MM.1S (cell line): ENCODE data around the gene PMF1.
"Not testable (repeated sequence)": the region's sequence is repeated elsewhere in the genome, so short reads cannot be mapped to it uniquely, and the experiment has no call there.

Experiments used
- DNase-seq: peaks from one replicate; pipeline ENCODE4 v3.0.0-alpha.2; 2015
- H2AFZ ChIP-seq: fragments of 300-600 bp; sonication (generic); 2 replicates; pipeline ENCODE4 v1.6.0; 2016; ENCODE audit warnings: antibody characterized with exemption, low read length
- H3F3A ChIP-seq: fragments of 300-600 bp; sonication (generic); 2 replicates; pipeline ENCODE4 v1.6.1; 2016; ENCODE audit warnings: mild to moderate bottlenecking, antibody characterized with exemption, low read length, moderate library complexity, mixed read lengths; ENCODE audit not compliant: insufficient read depth
- H3K27ac ChIP-seq: fragments of 300-600 bp; sonication (generic); 2 replicates; pipeline ENCODE4 v1.5.1; 2016; ENCODE audit warnings: mild to moderate bottlenecking, low read length
- H3K27me3 ChIP-seq: fragments of 300-600 bp; sonication (generic); replicated peaks from 2 replicates; pipeline ENCODE4 v1.6.0; 2016; ENCODE audit warnings: low read length; ENCODE audit not compliant: insufficient read depth
- H3K36me3 ChIP-seq: fragments of 300-600 bp; sonication (generic); replicated peaks from 2 replicates; pipeline ENCODE4 v1.6.1; 2016; ENCODE audit warnings: mild to moderate bottlenecking, low read length, mixed read lengths; ENCODE audit not compliant: insufficient read depth
- H3K4me1 ChIP-seq: fragments of 300-600 bp; sonication (generic); 2 replicates; pipeline ENCODE4 v1.6.1; 2016; ENCODE audit warnings: low read length, mixed read lengths
- H3K4me2 ChIP-seq: fragments of 300-600 bp; sonication (generic); 2 replicates; pipeline ENCODE4 v1.6.0; 2016; ENCODE audit warnings: low read depth, low read length
- H3K4me3 ChIP-seq: fragments of 300-600 bp; sonication (generic); 2 replicates; pipeline ENCODE4 v1.5.1; 2016; ENCODE audit warnings: low read length, mixed read lengths
- H3K79me2 ChIP-seq: fragments of 300-600 bp; sonication (generic); 2 replicates; pipeline ENCODE4 v1.6.1; 2016; ENCODE audit warnings: mixed run types, low read length, mixed read lengths
- H3K9ac ChIP-seq: fragments of 300-600 bp; sonication (generic); 2 replicates; pipeline ENCODE4 v1.6.1; 2016; ENCODE audit warnings: low read length, mixed read lengths
- H3K9me2 ChIP-seq: fragments of 300-600 bp; sonication (generic); replicated peaks from 2 replicates; pipeline ENCODE4 v1.6.1; 2016; ENCODE audit warnings: mild to moderate bottlenecking, low read length, mixed read lengths; ENCODE audit not compliant: insufficient read depth
- H3K9me3 ChIP-seq: fragments of 300-600 bp; sonication (generic); replicated peaks from 2 replicates; pipeline ENCODE4 v1.6.1; 2016; ENCODE audit warnings: mild to moderate bottlenecking, low read length, mixed read lengths; ENCODE audit not compliant: insufficient read depth
- H4K20me1 ChIP-seq: fragments of 300-600 bp; sonication (generic); 2 replicates; pipeline ENCODE4 v1.6.1; 2016; ENCODE audit warnings: mild to moderate bottlenecking, low read length, moderate library complexity, mixed read lengths; ENCODE audit not compliant: insufficient read depth
- EZH2 ChIP-seq: fragments of 300-600 bp; sonication (generic); optimal IDR thresholded peaks from 2 replicates; pipeline ENCODE3; 2017; ENCODE audit warnings: low read depth, mild to moderate bottlenecking, antibody characterized with exemption, low read length, mixed read lengths
- EZH2phosphoT487 ChIP-seq: fragments of 300-600 bp; sonication (generic); IDR thresholded peaks from 2 replicates; pipeline ENCODE4 v1.6.1; 2018; ENCODE audit warnings: antibody characterized with exemption, low read length
- TF ChIP-seq, protein P1 (sequence below): fragments of 300-600 bp; sonication (generic); IDR thresholded peaks from 2 replicates; pipeline ENCODE4 v1.5.1; 2016; ENCODE audit warnings: antibody characterized with exemption, low read length, mixed read lengths

PMF1 gene

DNA sequence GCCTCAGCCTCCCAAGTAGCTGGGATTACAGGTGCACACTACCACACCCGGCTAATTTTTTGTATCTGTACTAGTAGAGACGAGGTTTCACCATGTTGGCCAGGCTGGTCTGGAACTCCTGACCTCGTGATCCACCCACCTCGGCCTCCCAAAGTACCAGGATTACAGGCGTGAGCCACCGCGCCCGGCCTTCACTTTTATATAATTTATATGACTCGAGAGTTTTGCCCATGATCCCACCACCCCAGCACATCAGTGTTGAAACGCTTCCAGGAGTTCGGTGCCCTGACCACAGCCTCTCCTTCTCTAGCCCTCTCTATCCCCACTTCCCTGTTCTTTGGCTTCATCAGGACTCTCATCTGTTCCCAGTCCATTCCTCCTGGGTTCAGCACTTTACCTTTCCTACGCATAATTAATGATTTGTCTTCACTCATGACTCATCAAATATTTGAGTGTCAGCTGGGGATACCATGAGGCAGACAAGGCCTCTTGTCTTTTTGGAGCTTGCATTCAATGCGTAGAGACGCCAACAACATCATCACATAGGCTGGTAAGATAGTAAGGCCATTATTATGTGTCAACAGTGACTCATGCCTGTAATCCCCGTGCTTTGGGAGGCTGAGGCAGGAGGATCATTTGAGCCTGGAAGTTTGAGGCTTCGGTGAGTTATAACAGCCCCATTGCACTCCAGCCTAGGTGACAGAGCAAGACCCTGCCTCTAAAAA, 1.4 kb downstream of the PMF1 start:
- peak overlapping the region; percentile 90; the same call in 1 of the 2 replicates for H3K4me3 ChIP-seq
- peak overlapping the region; percentile 94; the same call in 1 of the 2 replicates for H3K9ac ChIP-seq
- DNase-seq = no peak

DNA sequence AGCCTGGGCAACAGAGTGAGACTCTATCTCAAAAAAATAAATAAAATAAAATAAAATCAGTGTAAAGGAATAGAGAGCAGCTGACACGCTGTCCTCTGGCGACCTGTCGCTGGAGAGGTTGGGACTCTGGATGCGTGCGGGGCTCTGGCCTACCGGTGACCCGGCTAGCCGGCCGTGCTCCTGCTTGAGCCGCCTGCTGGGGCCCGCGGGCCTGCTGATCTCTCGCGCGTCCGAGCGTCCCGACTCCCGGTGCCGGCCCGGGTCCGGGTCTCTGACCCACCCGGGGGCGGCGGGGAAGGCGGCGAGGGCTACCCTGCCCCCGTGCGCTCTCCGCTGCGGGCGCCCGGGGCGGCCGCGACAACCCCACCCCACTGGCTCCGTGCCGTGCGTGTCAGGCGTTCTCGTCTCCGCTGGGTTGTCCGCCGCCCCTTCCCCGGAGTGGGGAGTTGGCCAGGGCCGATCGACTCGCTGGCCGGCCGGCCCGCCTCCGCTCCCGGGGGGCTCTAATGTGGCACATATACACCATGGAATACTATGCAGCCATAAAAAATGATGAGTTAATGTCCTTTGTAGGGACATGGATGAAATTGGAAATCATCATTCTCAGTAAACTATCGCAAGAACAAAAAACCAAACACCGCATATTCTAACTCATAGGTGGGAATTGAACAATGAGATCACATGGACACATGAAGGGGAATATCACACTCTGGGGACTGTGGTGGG, 3.7 kb downstream of the PMF1 start:
- H3K27ac ChIP-seq, H3K4me3 ChIP-seq, H3K27me3 ChIP-seq, H3K9ac ChIP-seq, H4K20me1 ChIP-seq, H3K36me3 ChIP-seq, H3K9me3 ChIP-seq, DNase-seq, H3K9me2 ChIP-seq, H3K4me2 ChIP-seq, H2AFZ ChIP-seq: not testable (repeated sequence)
- peaks cover 38% of the 10 kb centered on the region for H3K4me1 ChIP-seq
- H3F3A ChIP-seq = peaks cover 29% of the 10 kb centered on the region
- H3K79me2 ChIP-seq = peaks cover 64% of the 10 kb centered on the region

More for the DNA sequence above, 1.4 kb downstream of the PMF1 start:
- H3F3A ChIP-seq = peaks cover 32% of the 10 kb centered on the region
- no peak overlapping the region for H3K27ac ChIP-seq
- H2AFZ ChIP-seq = no peak overlapping the region
- peak overlapping the region; percentile 80; the same call in 1 of the 2 replicates for H3K4me2 ChIP-seq
- H3K4me1 ChIP-seq = peaks cover 28% of the 10 kb centered on the region
- no peaks in the 10 kb centered on the region for H3K9me2 ChIP-seq
- H3K9me3 ChIP-seq = no peaks in the 10 kb centered on the region
- H4K20me1 ChIP-seq = no peaks in the 10 kb centered on the region
- TF ChIP-seq, protein P1, sequence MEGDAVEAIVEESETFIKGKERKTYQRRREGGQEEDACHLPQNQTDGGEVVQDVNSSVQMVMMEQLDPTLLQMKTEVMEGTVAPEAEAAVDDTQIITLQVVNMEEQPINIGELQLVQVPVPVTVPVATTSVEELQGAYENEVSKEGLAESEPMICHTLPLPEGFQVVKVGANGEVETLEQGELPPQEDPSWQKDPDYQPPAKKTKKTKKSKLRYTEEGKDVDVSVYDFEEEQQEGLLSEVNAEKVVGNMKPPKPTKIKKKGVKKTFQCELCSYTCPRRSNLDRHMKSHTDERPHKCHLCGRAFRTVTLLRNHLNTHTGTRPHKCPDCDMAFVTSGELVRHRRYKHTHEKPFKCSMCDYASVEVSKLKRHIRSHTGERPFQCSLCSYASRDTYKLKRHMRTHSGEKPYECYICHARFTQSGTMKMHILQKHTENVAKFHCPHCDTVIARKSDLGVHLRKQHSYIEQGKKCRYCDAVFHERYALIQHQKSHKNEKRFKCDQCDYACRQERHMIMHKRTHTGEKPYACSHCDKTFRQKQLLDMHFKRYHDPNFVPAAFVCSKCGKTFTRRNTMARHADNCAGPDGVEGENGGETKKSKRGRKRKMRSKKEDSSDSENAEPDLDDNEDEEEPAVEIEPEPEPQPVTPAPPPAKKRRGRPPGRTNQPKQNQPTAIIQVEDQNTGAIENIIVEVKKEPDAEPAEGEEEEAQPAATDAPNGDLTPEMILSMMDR = no peak
- TF ChIP-seq EZH2 (no peak), EZH2phosphoT487 (no peak)
- H3K27me3 ChIP-seq = no peaks in the 10 kb centered on the region
- H3K79me2 ChIP-seq = peaks cover 44% of the 10 kb centered on the region
- no peaks in the 10 kb centered on the region; the same call in 1 of the 2 replicates for H3K36me3 ChIP-seq

DNA sequence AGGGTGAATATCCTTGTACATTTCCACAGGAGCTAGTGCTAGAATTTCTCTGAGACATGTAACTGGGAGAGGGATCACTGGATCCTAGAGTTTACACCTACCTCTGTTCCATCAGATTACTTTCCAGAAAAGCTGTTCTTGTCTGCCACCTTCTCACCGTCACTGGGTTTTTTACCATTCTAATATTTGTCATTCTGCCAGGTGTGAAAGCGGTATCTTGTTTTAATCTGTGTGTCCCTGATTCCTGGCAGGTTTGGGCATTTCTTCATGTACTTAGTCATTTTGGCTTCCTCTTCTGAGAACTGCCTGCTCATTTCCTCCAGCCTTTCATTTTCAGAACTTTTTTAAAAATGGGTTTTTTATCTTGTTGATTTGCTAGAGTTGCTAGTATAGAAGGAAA, 5.1 kb downstream of the PMF1 start:
- Histone ChIP-seq H3K27ac (peak overlapping the region; percentile 85), H3K36me3 (0 out of 2 replicates have a peak, but pooled peaks cover 1% of the 10 kb centered on the region), H3K4me3 (peak overlapping the region; percentile 16; the same call in 1 of the 2 replicates), H3K79me2 (peaks cover 74% of the 10 kb centered on the region), H3K9me3 (no peaks in the 10 kb centered on the region), H3K4me2 (peak overlapping the region; percentile 73), H3K4me1 (peaks cover 34% of the 10 kb centered on the region), H3K9me2 (no peaks in the 10 kb centered on the region), H2AFZ (peak overlapping the region; percentile 11; the same call in 1 of the 2 replicates), H3K9ac (peak overlapping the region; percentile 51), H3F3A (peaks cover 27% of the 10 kb centered on the region), H4K20me1 (no peaks in the 10 kb centered on the region), H3K27me3 (no peaks in the 10 kb centered on the region)
- TF ChIP-seq EZH2 = no peak
- TF ChIP-seq EZH2phosphoT487 = no peak
- TF ChIP-seq, protein P1 = no peak
- DNase-seq = peak; percentile 83
